Stimulated activated CD4-positive, alpha-beta T cell treated with anti-CD3 and anti-CD28 coated beads, Interleukin-4, amount 100 ng/mL, for 1 hour (primary cell): Measurements from ENCODE around the gene OR11A1.
"Not testable (repeated sequence)": the region's sequence is repeated elsewhere in the genome, so short reads cannot be mapped to it uniquely, and the experiment has no call there.

Source experiments
- DNase-seq: peaks from one replicate; pipeline ENCODE4 v3.0.0-alpha.2; 2020

OR11A1 gene

DNA sequence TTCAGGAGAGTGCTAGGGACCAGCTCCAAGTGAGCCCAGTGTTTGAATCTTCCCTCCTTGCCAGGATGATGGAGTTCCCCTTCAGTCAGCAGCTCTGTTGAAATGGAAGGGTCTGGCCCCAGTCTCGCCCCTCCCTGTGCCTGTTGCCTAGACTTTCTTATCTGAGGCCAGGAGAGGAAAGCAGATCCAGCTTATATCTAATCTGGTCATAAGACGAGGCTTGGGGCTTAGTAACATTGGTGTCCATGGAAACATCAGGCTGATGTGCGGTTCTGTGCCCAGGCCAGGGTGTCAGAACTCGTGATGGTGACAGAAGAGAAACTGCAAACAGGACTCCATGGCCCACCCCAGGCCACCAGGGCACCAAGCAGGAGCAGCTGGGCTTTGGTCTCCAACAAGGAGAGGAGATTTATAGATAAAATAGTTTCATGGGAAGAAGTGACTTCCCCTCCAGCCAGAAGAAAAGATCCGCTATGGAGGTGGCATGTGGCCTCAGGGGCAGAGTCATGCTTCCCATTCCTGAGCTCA lies 21.1 kb upstream of the OR11A1 start:
- DNase-seq = no peak

DNA sequence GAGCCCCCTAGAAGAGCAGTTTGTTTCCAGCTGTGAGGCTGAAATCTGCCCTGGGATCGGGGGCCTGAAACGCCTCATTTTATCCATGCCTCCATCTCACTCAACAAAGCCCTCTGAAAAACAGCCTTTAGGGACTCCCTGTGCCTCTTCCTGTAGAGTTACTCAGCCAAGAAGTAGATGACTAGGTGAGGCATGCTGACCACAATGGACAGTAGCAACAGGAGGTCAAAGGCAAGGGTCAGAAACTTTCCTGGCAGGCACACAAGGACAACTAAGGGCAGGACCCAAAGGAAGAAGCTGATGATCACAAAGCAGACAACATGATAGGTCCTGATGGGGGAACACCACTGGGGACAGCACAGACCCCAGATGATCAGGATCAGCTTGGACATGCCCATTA lies 18.1 kb upstream of the OR11A1 start:
- no peak for DNase-seq

DNA sequence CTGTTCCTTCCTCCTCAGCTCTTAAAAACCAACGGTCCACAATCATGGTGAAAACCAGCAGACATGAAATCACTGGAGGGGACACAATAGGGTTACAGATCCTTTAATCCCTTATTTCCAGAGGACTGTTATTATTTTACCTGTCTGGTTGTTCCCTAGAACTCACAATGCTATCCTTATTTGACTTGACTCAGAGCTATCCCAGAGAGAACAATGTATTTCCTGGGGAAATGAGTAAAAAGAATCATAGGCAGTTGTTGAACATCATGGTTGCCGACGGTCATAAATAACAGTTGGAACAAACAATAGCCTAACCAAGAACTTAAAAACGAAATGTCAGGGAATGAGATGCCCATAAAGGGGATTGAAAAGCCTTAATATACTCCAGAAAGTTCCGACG lies 9.4 kb upstream of the OR11A1 start:
- no peak for DNase-seq

DNA sequence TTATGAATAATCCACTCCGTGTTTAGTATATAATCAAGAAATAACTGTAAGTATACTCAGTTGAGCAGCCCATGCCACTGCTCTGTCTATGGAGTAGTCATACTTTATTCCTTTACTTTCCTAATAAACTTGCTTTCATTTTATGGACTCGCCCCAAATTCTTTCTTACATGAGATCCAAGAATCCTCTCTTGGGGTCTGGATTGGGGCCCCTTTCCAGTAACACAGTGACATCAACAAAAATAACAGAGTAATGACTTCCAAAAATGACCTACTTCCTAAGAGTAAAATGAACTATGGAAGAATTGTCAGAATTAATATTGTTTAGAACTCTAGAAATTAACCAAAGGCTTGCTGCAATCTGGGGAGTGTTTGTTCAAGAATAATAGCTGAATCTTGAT lies 8.9 kb upstream of the OR11A1 start:
- DNase-seq = no peak

DNA sequence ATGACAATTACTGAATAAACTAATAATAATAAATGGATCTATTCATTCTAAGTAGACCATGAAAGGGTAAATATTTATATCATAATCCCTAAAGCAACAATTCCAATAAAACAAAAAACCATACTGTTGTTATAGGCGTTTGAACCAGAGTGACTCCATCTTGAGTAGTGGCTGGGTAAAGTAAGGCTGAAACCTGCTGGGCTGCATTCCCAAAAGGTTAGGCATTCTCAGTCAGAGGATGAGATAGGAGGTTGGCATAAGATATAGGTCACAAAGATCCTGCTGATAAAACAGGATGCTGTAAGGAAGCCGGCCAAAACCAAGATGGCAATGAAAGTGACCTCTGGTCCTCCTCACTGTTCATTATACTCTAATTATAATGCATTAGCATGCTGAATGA lies 8.4 kb upstream of the OR11A1 start:
- no peak for DNase-seq

DNA sequence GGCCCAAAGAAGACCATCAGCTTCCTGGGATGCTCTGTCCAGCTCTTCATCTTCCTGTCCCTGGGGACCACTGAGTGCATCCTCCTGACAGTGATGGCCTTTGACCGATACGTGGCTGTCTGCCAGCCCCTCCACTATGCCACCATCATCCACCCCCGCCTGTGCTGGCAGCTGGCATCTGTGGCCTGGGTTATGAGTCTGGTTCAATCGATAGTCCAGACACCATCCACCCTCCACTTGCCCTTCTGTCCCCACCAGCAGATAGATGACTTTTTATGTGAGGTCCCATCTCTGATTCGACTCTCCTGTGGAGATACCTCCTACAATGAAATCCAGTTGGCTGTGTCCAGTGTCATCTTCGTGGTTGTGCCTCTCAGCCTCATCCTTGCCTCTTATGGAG lies 5.2 kb upstream of the OR11A1 start:
- no peak for DNase-seq

DNA sequence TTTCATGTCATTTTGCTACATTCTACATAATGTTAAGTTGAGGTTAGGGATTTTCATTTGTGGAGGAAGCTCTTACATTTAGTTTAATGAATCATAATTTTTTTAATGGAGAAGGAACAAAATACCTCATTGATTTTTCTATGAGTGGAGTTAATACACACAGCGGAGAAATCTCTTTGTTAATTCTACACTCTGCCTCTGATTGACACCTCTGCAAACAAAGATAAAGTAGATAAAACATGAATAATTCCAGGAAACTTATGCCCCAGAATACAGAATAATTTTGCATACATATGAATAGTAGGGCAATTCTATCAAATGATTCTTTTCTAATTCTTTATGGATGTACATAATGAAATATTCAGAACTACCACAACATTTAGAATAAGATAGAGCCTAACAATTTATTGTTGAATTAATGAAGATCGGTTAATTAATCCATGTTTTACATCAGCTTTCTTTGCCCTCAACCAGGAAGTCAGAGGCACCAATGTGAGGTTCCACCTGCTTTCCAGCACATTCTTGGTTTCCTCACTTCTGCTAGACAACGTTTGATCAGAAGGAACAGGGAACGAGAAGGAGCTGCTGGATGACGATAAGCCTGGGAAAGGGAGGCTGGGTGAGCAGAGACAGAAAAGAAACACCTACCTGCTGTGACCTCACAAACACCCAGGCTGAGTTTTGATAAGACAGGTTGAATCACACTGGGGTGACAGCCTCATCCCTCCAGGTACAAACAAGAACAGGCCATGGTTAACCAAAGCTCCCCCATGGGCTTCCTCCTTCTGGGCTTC lies 4.3 kb upstream of the OR11A1 start:
- DNase-seq = no peak

DNA sequence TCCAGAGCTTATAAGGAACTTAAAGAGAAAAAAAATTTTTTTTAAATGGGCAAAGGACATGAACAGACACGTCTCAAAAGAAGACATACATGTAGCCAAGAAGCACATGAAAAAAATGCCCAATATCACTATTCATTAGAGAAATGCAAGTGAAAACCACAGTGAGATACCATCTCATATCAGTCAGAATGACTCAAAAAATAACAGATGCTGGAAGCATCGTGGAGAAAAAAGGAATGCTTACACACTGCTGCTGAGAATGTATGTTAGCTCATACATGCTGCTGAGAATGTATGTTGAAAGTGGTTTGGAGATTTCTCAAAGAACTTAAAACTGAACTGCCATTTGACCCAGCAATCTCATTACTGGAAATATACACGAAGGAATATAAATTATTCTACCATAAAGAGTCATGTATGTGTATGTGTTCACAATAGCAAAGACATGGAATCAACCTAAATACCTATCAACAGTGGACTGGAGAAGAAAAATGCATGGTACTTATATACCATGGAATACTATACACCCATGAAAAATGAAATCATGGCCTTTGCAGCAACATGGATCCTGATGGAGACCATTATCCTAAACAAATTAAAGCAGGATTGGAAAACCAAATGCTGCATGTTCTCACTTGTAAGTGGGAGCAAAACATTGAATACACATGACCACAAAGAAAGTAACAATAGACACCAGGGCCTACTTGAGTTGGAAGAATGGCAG lies 5.2 kb downstream of the OR11A1 start:
- no peak for DNase-seq

DNA sequence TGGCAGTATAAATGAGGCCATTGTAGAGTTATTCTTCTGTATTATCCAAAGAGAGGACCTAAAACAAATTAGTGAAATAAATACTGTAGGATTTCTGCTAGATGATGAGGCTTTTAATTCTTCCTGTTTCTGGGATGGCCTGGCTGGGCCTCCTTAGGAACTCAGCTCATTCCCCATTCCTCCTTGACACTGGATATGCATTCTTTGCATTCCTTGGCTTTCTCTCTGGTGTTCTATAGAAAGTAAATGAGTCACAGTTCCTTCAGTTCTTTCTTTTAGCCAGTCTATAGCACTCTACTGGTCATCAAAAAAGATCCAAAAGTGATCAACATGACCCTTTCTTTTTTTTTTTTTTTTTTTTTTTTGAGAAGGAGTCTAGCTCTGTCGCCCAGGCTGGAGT lies 9.2 kb downstream of the OR11A1 start:
- DNase-seq = no peak

DNA sequence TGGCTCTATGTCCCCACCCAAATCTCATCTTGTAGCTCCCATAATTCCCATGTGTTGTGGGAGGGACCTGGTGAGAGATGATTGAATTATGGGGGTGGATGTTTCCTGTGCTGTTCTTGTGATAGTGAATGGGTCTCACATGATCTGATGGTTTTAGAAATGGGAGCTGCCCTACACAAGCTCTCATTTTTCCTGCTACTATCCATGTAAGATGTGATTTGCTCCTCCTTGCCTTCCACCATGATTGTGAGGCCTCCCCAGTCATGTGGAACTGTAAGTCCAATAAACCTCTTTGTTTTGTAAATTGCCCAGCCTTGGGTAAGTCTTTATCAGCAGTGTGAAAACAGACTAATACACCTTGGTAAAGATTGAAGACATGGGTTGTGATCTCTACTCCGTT lies 12.8 kb downstream of the OR11A1 start:
- not testable (repeated sequence) for DNase-seq

DNA sequence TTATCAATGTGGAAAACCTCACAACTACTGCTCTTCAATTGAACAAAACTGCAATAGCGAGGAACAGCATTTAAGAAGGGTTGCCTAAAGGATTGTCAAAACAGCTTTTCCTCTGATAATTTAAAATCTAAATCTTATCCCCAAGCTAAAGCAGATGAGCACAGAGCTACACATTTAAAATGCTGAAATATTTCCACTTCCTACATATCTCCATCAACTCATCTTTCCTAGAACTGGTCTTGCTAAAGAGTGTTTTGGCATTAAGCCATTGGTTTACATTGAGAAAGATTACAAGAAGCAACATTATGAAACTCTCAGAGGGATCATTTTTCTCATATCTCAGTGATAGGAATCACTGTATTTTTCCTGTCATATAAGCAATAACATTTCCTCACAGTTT lies 14.2 kb downstream of the OR11A1 start:
- DNase-seq = no peak

DNA sequence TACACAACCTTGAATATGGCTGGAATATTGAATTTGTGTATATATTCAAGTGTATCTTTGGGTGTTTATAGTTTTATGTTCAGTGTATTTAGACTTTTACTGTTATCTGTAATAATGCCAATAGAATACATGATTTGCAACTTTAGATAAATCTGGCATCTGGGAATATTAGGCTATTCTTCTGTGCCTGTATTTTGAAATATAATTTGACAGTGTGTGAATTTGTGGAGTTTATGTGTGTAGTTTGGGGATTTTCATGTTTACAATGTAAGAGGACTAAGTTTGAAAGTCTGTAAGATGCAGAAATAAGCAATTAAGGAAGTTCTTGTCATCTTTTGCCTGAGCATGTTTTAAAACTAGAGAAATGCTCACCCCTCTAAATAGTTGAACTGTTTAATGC lies 17.9 kb downstream of the OR11A1 start, which contains the start of gene OR10C1:
Gene OR10C1, plus strand, starts transcription at position 301 of the 400 bp plus-strand sequence. CDS start 710 bp downstream, outside the sequence.
- no peak for DNase-seq

DNA sequence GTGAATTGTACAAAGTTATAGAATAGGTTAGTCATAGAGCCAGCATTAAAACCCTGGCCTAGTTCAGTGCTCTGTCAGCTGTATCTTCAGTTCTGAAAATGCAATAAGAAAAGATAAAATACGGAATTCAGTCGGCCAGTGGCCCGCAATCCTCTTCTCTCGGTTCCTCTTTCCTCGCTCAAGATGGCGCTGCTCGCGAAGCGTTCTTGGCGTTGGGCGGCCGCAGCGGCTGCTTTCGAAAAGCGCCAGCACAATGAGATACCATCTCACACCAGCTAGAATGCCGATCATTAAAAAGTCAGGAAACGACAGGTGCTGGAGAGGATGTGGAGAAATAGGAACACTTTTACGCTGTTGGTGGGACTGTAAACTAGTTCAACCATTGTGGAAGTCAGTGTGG lies 20.1 kb downstream of the OR11A1 start:
- not testable (repeated sequence) for DNase-seq

DNA sequence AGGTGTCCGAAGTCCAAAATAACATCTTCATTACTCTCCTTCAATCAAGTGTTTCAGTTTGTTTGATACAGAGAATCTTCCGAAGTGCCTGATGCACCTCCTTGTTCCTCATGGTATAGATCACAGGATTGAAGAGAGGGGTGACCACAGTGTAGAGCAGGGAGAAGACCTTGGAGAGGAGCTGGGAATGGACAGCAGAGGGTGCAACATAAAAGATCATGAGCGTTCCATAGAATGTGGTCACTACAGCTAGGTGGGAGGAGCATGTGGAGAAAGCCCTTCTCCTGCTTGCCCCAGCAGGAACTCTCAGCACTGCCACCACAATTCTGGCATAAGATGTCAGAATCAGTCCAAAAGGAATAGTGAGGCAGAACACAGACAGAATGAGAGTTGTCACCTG lies 30.2 kb downstream of the OR11A1 start:
- no peak for DNase-seq

DNA sequence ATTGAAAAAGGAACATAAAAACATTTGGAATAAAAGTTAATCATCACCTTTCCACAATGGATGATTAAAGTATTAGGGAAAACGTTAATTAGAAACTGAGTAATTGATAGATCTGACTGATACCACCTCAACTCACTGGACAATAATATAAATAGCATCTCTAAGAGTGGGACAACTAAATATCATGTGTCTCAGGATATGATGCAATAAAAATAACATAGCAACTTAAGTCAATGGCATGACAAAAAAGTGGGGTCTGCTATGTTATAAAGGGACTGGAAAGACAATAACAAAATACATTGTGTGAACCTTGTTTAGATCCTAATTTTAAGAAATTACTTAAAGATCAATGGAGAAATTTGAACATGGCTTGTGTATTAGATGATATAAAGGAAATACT lies 31.8 kb downstream of the OR11A1 start:
- DNase-seq = no peak

DNA sequence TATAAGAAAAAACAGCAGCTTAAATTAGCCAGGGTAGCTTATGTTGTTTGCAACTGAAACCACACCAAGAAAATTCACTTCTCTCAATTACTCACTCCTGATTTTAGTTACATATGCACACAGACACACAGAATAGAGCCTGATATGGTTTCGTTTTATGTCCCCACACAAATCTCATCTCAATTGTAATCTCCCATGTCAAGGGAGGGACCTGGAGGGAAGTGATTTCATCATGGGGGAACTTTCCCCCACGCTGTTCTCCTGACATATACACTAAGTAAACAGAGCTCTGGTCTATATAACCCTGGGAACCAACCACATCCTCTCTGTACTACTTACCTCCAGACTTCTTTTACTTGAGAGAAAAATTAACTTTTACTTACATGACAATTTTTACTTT lies 32.3 kb downstream of the OR11A1 start:
- DNase-seq = no peak

DNA sequence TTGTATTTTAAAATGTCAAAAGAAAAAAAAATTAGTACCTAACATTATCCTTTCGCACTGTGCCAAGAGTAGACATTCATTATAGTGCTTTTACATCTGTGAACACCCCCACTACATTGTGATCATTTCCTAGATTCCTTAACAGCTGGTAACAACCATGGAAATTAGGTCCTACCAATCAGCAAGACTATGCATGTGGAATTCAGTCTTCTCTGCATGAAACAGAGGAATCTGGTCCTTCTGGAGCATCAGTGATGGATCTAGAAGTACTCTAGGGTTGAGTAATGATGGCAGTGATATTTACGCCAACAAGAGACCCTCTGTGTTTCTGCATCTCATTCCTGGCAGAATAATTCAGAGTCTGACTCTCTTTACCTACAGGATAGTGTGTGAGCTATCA lies 32.7 kb downstream of the OR11A1 start:
- DNase-seq = no peak

DNA sequence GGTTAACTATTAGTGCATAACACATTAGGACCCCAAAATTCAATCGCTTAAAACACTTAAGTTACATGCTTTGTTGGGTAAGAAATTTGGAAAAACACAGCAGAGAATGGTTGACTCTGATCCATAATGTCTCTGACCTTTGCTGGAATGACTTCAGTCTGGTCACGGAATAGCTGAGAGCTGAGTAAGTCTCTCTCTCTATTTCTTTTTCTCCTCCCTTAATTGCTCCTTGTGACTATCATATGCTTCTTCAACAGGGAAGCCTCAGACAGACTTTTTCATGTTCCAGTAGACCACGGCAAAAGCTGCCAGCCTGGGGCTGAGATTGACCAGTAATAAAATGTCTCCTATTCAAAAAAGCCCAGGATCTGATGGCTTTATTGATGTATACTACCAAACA lies 37.4 kb downstream of the OR11A1 start:
- DNase-seq = no peak

DNA sequence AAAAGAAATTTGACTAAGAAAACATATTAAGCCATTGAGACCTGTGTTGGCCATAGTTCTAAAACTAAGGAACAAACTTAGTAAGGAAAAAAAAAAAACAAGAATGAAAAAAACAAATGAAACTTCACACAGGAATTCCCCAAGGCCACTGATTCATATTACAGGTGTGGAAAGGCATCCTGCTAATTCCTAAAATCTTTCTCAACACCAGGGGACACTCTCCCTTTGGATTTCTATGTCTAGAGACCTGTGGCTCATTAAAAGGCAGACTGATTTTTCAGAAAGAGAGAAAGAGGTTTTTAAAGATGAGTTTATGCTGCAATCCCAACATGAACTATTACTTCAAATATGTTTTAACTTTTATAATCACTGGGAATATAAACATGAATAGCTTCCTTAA lies 42.3 kb downstream of the OR11A1 start, which contains the start of gene OR12D1:
Gene OR12D1, plus strand, starts transcription at position 341 of the 400 bp plus-strand sequence.
- no peak for DNase-seq

DNA sequence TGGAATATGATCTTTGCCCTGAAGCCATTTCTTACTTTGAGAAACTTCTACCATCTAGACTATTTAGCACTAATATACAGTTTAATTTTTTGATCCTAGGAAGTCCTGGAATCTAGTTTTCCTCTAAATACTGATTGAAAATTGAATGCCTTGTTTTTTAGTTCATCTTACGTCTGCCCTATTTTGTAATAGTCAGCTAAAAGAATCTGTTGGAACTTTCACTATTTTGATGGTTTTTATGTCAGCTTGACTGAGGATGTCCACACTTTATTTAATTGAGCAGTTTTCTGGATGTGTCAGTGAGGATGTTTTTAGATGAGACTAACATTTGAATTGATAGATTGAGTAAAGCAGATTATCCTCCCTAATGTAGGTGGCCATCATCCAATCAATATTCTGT lies 53.1 kb downstream of the OR11A1 start:
- no peak for DNase-seq

DNA sequence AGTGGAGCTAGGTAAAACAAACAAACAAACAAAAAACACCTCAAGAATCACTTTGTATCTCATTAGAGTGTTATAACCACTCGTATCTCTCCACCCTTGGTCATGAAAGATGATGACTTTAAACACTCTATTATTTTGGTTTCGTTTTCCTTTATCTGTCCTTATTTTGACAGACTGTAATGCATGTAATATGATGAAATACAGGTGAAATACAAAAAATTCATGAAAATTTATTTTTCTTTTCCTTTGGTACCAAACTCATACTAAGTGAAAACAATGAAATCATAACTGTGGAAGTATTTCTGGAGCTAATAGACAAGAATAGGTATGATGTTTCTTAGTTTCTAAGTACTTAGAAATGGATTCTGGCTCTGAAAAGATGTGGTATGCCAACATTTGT lies 57.3 kb downstream of the OR11A1 start:
- no peak for DNase-seq

DNA sequence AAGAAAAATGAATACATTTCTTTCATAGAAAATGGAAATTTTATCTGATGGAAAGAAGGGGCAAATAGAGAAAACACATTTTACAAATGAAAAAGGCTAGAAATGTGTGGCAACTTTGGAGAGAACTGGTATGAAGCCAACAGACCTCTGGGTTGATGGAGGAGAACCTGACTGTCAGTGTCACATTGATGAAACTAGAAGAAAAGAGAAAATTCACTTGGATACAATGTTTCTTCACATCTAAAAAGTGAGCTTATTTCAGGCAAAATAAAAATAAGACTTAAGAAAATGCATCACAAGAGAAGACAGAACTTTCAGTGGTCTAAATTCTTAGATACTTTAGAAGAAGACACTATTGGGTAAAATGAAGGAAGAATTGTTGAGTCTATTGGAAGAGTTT lies 61.5 kb downstream of the OR11A1 start, which contains the start of gene OR12D2:
Gene OR12D2, plus strand, starts transcription at position 301 of the 400 bp plus-strand sequence. CDS start 1,069 bp downstream, outside the sequence.
- no peak for DNase-seq

DNA sequence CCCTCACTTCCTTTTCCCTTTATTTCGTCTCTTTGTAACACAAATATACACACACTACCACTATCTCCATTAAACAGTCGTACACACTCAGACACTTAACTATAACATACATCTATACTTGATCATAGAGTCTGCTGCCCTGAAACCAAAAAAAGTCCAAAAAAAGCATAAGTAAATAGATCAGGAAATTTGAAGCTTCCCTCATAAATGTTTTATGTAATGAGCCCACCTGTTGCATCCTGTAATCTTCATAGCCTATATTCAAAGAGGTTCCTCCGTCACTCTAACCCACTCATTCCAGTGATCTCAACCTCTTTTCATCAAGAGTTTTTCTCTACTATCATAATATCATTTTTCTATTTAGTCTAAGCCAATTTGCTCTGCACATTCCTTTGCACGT lies 68.3 kb downstream of the OR11A1 start:
- DNase-seq = no peak

DNA sequence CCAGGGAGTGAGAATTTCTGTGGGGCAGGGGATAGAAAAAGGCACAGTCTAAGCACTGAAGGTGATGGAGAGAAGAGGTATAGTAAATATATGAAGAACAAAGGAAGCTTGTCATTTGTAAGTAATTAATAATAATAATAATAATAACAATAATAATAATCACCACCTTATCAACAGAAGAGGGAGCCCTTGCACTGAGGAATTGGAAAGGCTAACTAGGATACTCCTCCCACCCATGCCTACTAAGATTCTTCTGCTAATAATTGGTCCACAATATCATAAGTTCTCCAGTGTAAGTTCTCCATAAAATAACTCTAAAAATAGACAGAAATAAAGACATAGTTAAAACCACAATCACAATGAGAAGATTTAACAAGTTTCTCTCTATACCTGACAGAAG lies 80.9 kb downstream of the OR11A1 start:
- no peak for DNase-seq
